RPMI7951 (cell line): ENCODE measurements around the gene ABCD4. TPM values are rescaled to one million over a fixed set of nuclear protein-coding genes. Genes with fewer than 3 reads are reported as not detected.

Source experiments
- DNase-seq: peaks from one replicate; pipeline ENCODE4 v3.0.0-alpha.2; 2012; ENCODE audit warnings: low read depth
- total RNA-seq: library from RNA; depleted of rRNA; stranded (reverse); fragments of >200 nt; shearing (Covaris generic); gene quantifications from 2 replicates; pipeline ENCODE4 v1.2.3, GENCODE V29; 2014

ABCD4 gene
- total RNA-seq, 1 experiment from 2014 or later, result 15.0 TPM

GRCh38 chr14:74302152-74302628 is 544 bp downstream of the ABCD4 start:
- peak; percentile 56 for DNase-seq

GRCh38 chr14:74301594-74302151 is 1.1 kb downstream of the ABCD4 start:
- DNase-seq, result no peak

GRCh38 chr14:74299061-74299545 is 3.6 kb downstream of the ABCD4 start:
- peak; percentile 51 for DNase-seq

GRCh38 chr14:74297986-74298385 is 4.7 kb downstream of the ABCD4 start:
- DNase-seq, result no peak

- DNase-seq, result no peak
These were observed 6.7 kb downstream of the ABCD4 start for GRCh38 chr14:74296037-74296467.

GRCh38 chr14:74293606-74294005 is 9.1 kb downstream of the ABCD4 start:
- DNase-seq, result no peak

GRCh38 chr14:74292061-74292460 is 10.7 kb downstream of the ABCD4 start:
- DNase-seq, result no peak

GRCh38 chr14:74290415-74290814 is 12.3 kb downstream of the ABCD4 start:
- DNase-seq, result no peak

- no peak for DNase-seq
These were observed 12.9 kb downstream of the ABCD4 start for GRCh38 chr14:74289801-74290200.

- no peak for DNase-seq
These were observed 16.0 kb downstream of the ABCD4 start for GRCh38 chr14:74286736-74287135.

- no peak for DNase-seq
These were observed 21.7 kb downstream of the ABCD4 start for GRCh38 chr14:74281069-74281468.

GRCh38 chr14:74278080-74278479 is 24.7 kb downstream of the ABCD4 start:
- DNase-seq, result no peak

GRCh38 chr14:74275241-74275841 is 27.4 kb downstream of the ABCD4 start:
- DNase-seq, result peak; percentile 54

GRCh38 chr14:74271365-74271764 is 31.4 kb downstream of the ABCD4 start:
- DNase-seq, result no peak

GRCh38 chr14:74270382-74271177 is 32.2 kb downstream of the ABCD4 start:
- peak; percentile 77 for DNase-seq

GRCh38 chr14:74267588-74267987 is 35.1 kb downstream of the ABCD4 start:
- DNase-seq, result no peak

GRCh38 chr14:74265301-74265965 is 37.3 kb downstream of the ABCD4 start:
- DNase-seq, result no peak

GRCh38 chr14:74263921-74264320 is 38.8 kb downstream of the ABCD4 start:
- no peak for DNase-seq

GRCh38 chr14:74263181-74263580 is 39.6 kb downstream of the ABCD4 start:
- no peak for DNase-seq

GRCh38 chr14:74262076-74262475 is 40.7 kb downstream of the ABCD4 start:
- no peak for DNase-seq

- no peak for DNase-seq
These were observed 41.4 kb downstream of the ABCD4 start for GRCh38 chr14:74261288-74261687.
